HG03342 (cell line): Measurements from ENCODE around the gene LILRB2.
"Not testable (repeated sequence)": the region's sequence is repeated elsewhere in the genome, so short reads cannot be mapped to it uniquely, and the experiment has no call there.

Experiments
- ATAC-seq: cut with Tn5 transposase; IDR thresholded peaks from one replicate; pipeline ENCODE4 v1.9.1; 2021; ENCODE audit warnings: mild to moderate bottlenecking, moderate library complexity; ENCODE audit not compliant: unreplicated experiment

Gene LILRB2

GRCh38 chr19:54275951-54276350 lies 5.0 kb downstream of the LILRB2 start:
- ATAC-seq = no peak

- ATAC-seq = not testable (repeated sequence)
Observed at GRCh38 chr19:54274516-54274915, 6.4 kb downstream of the LILRB2 start.

GRCh38 chr19:54273821-54274220 lies 7.1 kb downstream of the LILRB2 start:
- ATAC-seq = no peak

GRCh38 chr19:54272181-54272580 lies 8.7 kb downstream of the LILRB2 start:
- ATAC-seq = not testable (repeated sequence)

- ATAC-seq = not testable (repeated sequence)
Observed at GRCh38 chr19:54271587-54271986, 9.3 kb downstream of the LILRB2 start.

GRCh38 chr19:54271106-54271505 lies 9.8 kb downstream of the LILRB2 start:
- no peak for ATAC-seq

- ATAC-seq = no peak
Observed at GRCh38 chr19:54268936-54269335, 12.0 kb downstream of the LILRB2 start.

- no peak for ATAC-seq
Observed at GRCh38 chr19:54266133-54266532, 14.8 kb downstream of the LILRB2 start.

- ATAC-seq = no peak
Observed at GRCh38 chr19:54262470-54262869, 18.4 kb downstream of the LILRB2 start.

GRCh38 chr19:54262066-54262465 lies 18.8 kb downstream of the LILRB2 start:
- no peak for ATAC-seq

GRCh38 chr19:54257116-54257480 lies 23.8 kb downstream of the LILRB2 start, which contains the start of gene LILRB5:
TSS of gene LILRB5 (minus strand) at chr19:54257273. CDS start at chr19:54257193, 80 bp downstream.
- no peak for ATAC-seq

- ATAC-seq = no peak
Observed at GRCh38 chr19:54256250-54257115, 24.4 kb downstream of the LILRB2 start.

GRCh38 chr19:54255105-54255775 lies 25.7 kb downstream of the LILRB2 start:
- ATAC-seq = no peak

- no peak for ATAC-seq
Observed at GRCh38 chr19:54254195-54254906, 26.6 kb downstream of the LILRB2 start.

GRCh38 chr19:54253331-54254194 lies 27.3 kb downstream of the LILRB2 start:
- ATAC-seq = no peak

- ATAC-seq = no peak
Observed at GRCh38 chr19:54252845-54253244, 28.1 kb downstream of the LILRB2 start.

- no peak for ATAC-seq
Observed at GRCh38 chr19:54252243-54252642, 28.7 kb downstream of the LILRB2 start.

- ATAC-seq = no peak
Observed at GRCh38 chr19:54248016-54248601, 32.8 kb downstream of the LILRB2 start.

- ATAC-seq = no peak
Observed at GRCh38 chr19:54247106-54247930, 33.6 kb downstream of the LILRB2 start.
